ENCODE data around the gene VPS37D. TPM values are rescaled to one million over a fixed set of nuclear protein-coding genes. Genes with fewer than 3 reads are reported as not detected.

VPS37D gene
- total and polyA plus RNA-seq, 2 experiments from 2014 or later, result 5.6 to 9.5 TPM

- Histone ChIP-seq H3K9me2 (replicated peaks; ENCODE audit: insufficient read depth) (no peaks in the 10 kb centered on the region), H3K79me2 (peaks cover 31% of the 10 kb centered on the region)
These were observed 20.7 kb downstream of the VPS37D start for GRCh38 chr7:73688288-73688687.

GRCh38 chr7:73690646-73691045 is 23.0 kb downstream of the VPS37D start:
- no peaks in the 10 kb centered on the region for H3K36me3 ChIP-seq (replicated peaks; ENCODE audit: insufficient read depth, low read depth)
- no peak for DNase-seq (ENCODE audit: low spot score)
- peaks cover 9% of the 10 kb centered on the region for H3K79me2 ChIP-seq
- no peaks in the 10 kb centered on the region for H4K20me1 ChIP-seq (ENCODE audit: insufficient read depth, poor library complexity, severe bottlenecking)
- no peak overlapping the region for H2AFZ ChIP-seq
- H3K9me3 ChIP-seq (ENCODE audit: low read depth), result no peaks in the 10 kb centered on the region
- H3K4me2 ChIP-seq, result no peak overlapping the region
- TF ChIP-seq EZH2phosphoT487 (IDR thresholded peaks at IDR 0.05; ENCODE audit: low read depth, severe bottlenecking, unreplicated experiment) (no peak), CTCF (IDR thresholded peaks at IDR 0.05; ENCODE audit: poor library complexity) (no peak), EZH2 (IDR thresholded peaks at IDR 0.05; ENCODE audit: borderline replicate concordance) (no peak)
- no peaks in the 10 kb centered on the region for H3K4me1 ChIP-seq (ENCODE audit: insufficient read depth)
- no peak overlapping the region for H3K27ac ChIP-seq
- no peaks in the 10 kb centered on the region for H3K9me2 ChIP-seq (replicated peaks; ENCODE audit: insufficient read depth)
- H3K27me3 ChIP-seq, result no peaks in the 10 kb centered on the region
- H3K4me3 ChIP-seq, result no peak overlapping the region
- 91% methylated on average over 7 of the region's 7 CpGs for WGBS (ENCODE audit: low lambda C conversion rate, missing lambda C conversion rate)

More at GRCh38 chr7:73688288-73688687, 20.7 kb downstream of the VPS37D start:
- no peaks in the 10 kb centered on the region for H4K20me1 ChIP-seq (ENCODE audit: insufficient read depth, poor library complexity, severe bottlenecking)
- no peaks in the 10 kb centered on the region for H3K4me1 ChIP-seq (ENCODE audit: insufficient read depth)
- no peaks in the 10 kb centered on the region for H3K27me3 ChIP-seq
- H3K36me3 ChIP-seq (replicated peaks; ENCODE audit: insufficient read depth, low read depth), result no peaks in the 10 kb centered on the region
- H3K27ac ChIP-seq, result no peak overlapping the region
- no peak for DNase-seq (ENCODE audit: low spot score)
- H3K4me2 ChIP-seq, result no peak overlapping the region
- no peak for TF ChIP-seq CTCF (IDR thresholded peaks at IDR 0.05; ENCODE audit: poor library complexity)
- no peak overlapping the region for H2AFZ ChIP-seq
- WGBS (ENCODE audit: low lambda C conversion rate, missing lambda C conversion rate), result 91% methylated on average over 8 of the region's 8 CpGs
- H3K4me3 ChIP-seq, result no peak overlapping the region
- H3K9me3 ChIP-seq (ENCODE audit: low read depth), result no peaks in the 10 kb centered on the region

GRCh38 chr7:73696372-73696771 is 28.7 kb downstream of the VPS37D start:
- Histone ChIP-seq H3K4me1 (ENCODE audit: insufficient read depth) (no peaks in the 10 kb centered on the region), H3K27me3 (no peaks in the 10 kb centered on the region), H3K36me3 (replicated peaks; ENCODE audit: insufficient read depth, low read depth) (no peaks in the 10 kb centered on the region), H3K9me2 (replicated peaks; ENCODE audit: insufficient read depth) (no peaks in the 10 kb centered on the region), H3K4me3 (no peak overlapping the region), H3K27ac (no peak overlapping the region), H3K4me2 (no peak overlapping the region), H3K9me3 (ENCODE audit: low read depth) (no peaks in the 10 kb centered on the region), H4K20me1 (ENCODE audit: insufficient read depth, poor library complexity, severe bottlenecking) (no peaks in the 10 kb centered on the region), H3K79me2 (no peaks in the 10 kb centered on the region), H2AFZ (no peak overlapping the region)
- no peak for TF ChIP-seq EZH2phosphoT487 (IDR thresholded peaks at IDR 0.05; ENCODE audit: low read depth, severe bottlenecking, unreplicated experiment)
- TF ChIP-seq CTCF (IDR thresholded peaks at IDR 0.05; ENCODE audit: poor library complexity), result no peak
- no peak for TF ChIP-seq EZH2 (IDR thresholded peaks at IDR 0.05; ENCODE audit: borderline replicate concordance)
- DNase-seq (ENCODE audit: low spot score), result no peak
- 93% methylated on average over 4 of the region's 4 CpGs for WGBS (ENCODE audit: low lambda C conversion rate, missing lambda C conversion rate)

- Histone ChIP-seq H3K79me2 (no peaks in the 10 kb centered on the region), H3K4me2 (no peak overlapping the region), H4K20me1 (ENCODE audit: insufficient read depth, poor library complexity, severe bottlenecking) (no peaks in the 10 kb centered on the region), H3K27ac (no peak overlapping the region), H3K9me2 (replicated peaks; ENCODE audit: insufficient read depth) (no peaks in the 10 kb centered on the region), H3K4me1 (ENCODE audit: insufficient read depth) (no peaks in the 10 kb centered on the region), H2AFZ (no peak overlapping the region), H3K9me3 (ENCODE audit: low read depth) (no peaks in the 10 kb centered on the region), H3K27me3 (no peaks in the 10 kb centered on the region), H3K36me3 (replicated peaks; ENCODE audit: insufficient read depth, low read depth) (no peaks in the 10 kb centered on the region), H3K4me3 (no peak overlapping the region)
- WGBS (ENCODE audit: low lambda C conversion rate, missing lambda C conversion rate), result 88% methylated on average over 7 of the region's 7 CpGs
- TF ChIP-seq EZH2 (IDR thresholded peaks at IDR 0.05; ENCODE audit: borderline replicate concordance) (no peak), EZH2phosphoT487 (IDR thresholded peaks at IDR 0.05; ENCODE audit: low read depth, severe bottlenecking, unreplicated experiment) (no peak), CTCF (IDR thresholded peaks at IDR 0.05; ENCODE audit: poor library complexity) (no peak)
- DNase-seq (ENCODE audit: low spot score), result no peak
These were observed 30.8 kb downstream of the VPS37D start for GRCh38 chr7:73698410-73698809.
